ENCODE measurements around the gene ZNF599. TPM values are rescaled to one million over a fixed set of nuclear protein-coding genes. Genes with fewer than 3 reads are reported as not detected.

The ZNF599 gene
- total and polyA plus RNA-seq, 2 of the 13 experiments (the other 11 are each of a cell fraction or from before 2014, with no cell fraction given) = 5.8 to 7.3 TPM

GRCh38 chr19:34733266-34733745, 39.7 kb downstream of the ZNF599 start (continued):
- TF ChIP-seq NCOA2 (CRISPR knock-in tag; IDR thresholded peaks at IDR 0.05) = no peak; the same call in 1 of the 2 replicates
- no peak for TF ChIP-seq GMEB1 (CRISPR knock-in tag; IDR thresholded peaks at IDR 0.05; ENCODE audit: borderline replicate concordance)
- TF ChIP-seq TCF12 (IDR thresholded peaks at IDR 0.05) = no peak
- no peak for TF ChIP-seq TCF12 (CRISPR knock-in tag; IDR thresholded peaks at IDR 0.05)
- TF ChIP-seq ZNF282 (IDR thresholded peaks at IDR 0.05; ENCODE audit: partially characterized antibody) = no peak
- no peak for TF ChIP-seq E2F1 (CRISPR knock-in tag; IDR thresholded peaks at IDR 0.05)
- no peak for TF ChIP-seq SOX5 (CRISPR knock-in tag; IDR thresholded peaks at IDR 0.05; ENCODE audit: borderline replicate concordance)
- peak; percentile 28; the same call in 1 of the 2 replicates for TF ChIP-seq ONECUT2 (CRISPR knock-in tag; IDR thresholded peaks at IDR 0.05)
- TF ChIP-seq ZBTB43 (CRISPR knock-in tag; conservative IDR thresholded peaks at IDR 0.05) = 0 out of 2 replicates have a peak, but pooled peaks have one; percentile 37
- no peak for TF ChIP-seq FOXK1 (CRISPR knock-in tag; IDR thresholded peaks at IDR 0.05; ENCODE audit: borderline replicate concordance, low read depth)
- TF ChIP-seq CSRNP2 (CRISPR knock-in tag; conservative IDR thresholded peaks at IDR 0.05; ENCODE audit: low read depth) = no peak
- no peak for TF ChIP-seq ZNF138 (CRISPR knock-in tag; IDR thresholded peaks at IDR 0.05; ENCODE audit: low read depth)
- TF ChIP-seq KMT2B (CRISPR knock-in tag; IDR thresholded peaks at IDR 0.05) = no peak; the same call in 1 of the 2 replicates
- no peak; the same call in 1 of the 2 replicates for TF ChIP-seq MEIS1 (CRISPR knock-in tag; IDR thresholded peaks at IDR 0.05; ENCODE audit: borderline replicate concordance)
- no peak for TF ChIP-seq ZNF790 (CRISPR knock-in tag; IDR thresholded peaks at IDR 0.05; ENCODE audit: borderline replicate concordance)
- TF ChIP-seq ZNF788 (CRISPR knock-in tag; IDR thresholded peaks at IDR 0.05; ENCODE audit: borderline replicate concordance) = no peak
- TF ChIP-seq MTA3 (CRISPR knock-in tag; IDR thresholded peaks at IDR 0.05) = no peak
- no peak for TF ChIP-seq GABPA (IDR thresholded peaks at IDR 0.05; ENCODE audit: low read depth, low read length)
- TF ChIP-seq GABPA (CRISPR knock-in tag; IDR thresholded peaks at IDR 0.05; ENCODE audit: low read depth) = no peak
- no peak for TF ChIP-seq CREB1 (IDR thresholded peaks at IDR 0.05)
- no peak for TF ChIP-seq CREB1 (CRISPR knock-in tag; IDR thresholded peaks at IDR 0.05)
- 0 out of 2 replicates have a peak, but pooled peaks have one; percentile 52 for TF ChIP-seq ZNF280D (CRISPR knock-in tag; IDR thresholded peaks at IDR 0.05)
- TF ChIP-seq NR2F2 (IDR thresholded peaks at IDR 0.05; ENCODE audit: borderline replicate concordance, low read depth) = no peak
- no peak; the same call in 1 of the 2 replicates for TF ChIP-seq ZNF557 (CRISPR knock-in tag; IDR thresholded peaks at IDR 0.05)

All from HepG2 (cell line).